Stimulated activated naive CD8-positive, alpha-beta T cell treated with anti-CD3 and anti-CD28 coated beads, Interleukin-15, Interleukin-2, amounts not matched to agents 100 ng/mL and 50 ng/mL, for 24 hours (primary cell): Measurements from ENCODE around the gene DHRSX.
"Not testable (repeated sequence)": the region's sequence is repeated elsewhere in the genome, so short reads cannot be mapped to it uniquely, and the experiment has no call there.

Experiments used
- H3K27ac Mint-ChIP-seq: one replicate; pipeline ENCODE4 v1.8.0; 2021; ENCODE audit warnings: mild to moderate bottlenecking, mixed read lengths
- H3K27me3 Mint-ChIP-seq: one replicate; pipeline ENCODE4 v1.8.0; 2021; ENCODE audit warnings: mixed read lengths
- H3K36me3 Mint-ChIP-seq: one replicate; pipeline ENCODE4 v1.8.0; 2021; ENCODE audit warnings: low read depth, mixed read lengths
- H3K4me1 Mint-ChIP-seq: one replicate; pipeline ENCODE4 v1.8.0; 2021; ENCODE audit warnings: low read depth, mixed read lengths
- H3K4me3 Mint-ChIP-seq: one replicate; pipeline ENCODE4 v1.8.0; 2021; ENCODE audit warnings: mild to moderate bottlenecking, mixed read lengths
- H3K9me3 Mint-ChIP-seq: one replicate; pipeline ENCODE4 v1.8.0; 2021; ENCODE audit warnings: mixed read lengths

The DHRSX gene

GRCh38 chrX:2463481-2463880 lies 37.3 kb downstream of the DHRSX start:
- not testable (repeated sequence) for H3K27ac Mint-ChIP-seq, H3K9me3 Mint-ChIP-seq, H3K36me3 Mint-ChIP-seq, H3K4me1 Mint-ChIP-seq, H3K27me3 Mint-ChIP-seq, H3K4me3 Mint-ChIP-seq

DNA sequence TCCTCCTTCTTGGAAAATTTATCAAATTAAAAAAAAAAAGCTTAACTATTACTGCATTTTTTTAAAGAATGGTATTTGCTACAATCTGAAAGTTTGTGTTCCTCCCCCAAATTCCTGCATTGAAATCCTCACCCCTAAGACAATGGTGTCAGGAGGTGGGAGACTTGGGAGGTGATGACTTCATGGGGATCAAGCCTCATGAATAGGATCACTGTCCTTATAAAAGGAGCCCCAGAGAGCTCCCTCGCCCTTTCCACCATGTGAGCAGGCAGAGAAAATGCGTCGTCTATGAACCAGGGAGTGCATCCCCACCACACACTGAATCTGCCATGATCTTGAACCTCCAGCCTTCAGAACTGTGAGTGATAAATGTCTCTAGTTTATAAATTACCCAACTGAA lies 38.0 kb downstream of the DHRSX start:
- H3K4me3 Mint-ChIP-seq = no peak overlapping the region
- peaks cover 4% of the 10 kb centered on the region for H3K9me3 Mint-ChIP-seq
- no peaks in the 10 kb centered on the region for H3K4me1 Mint-ChIP-seq
- H3K27me3 Mint-ChIP-seq = no peaks in the 10 kb centered on the region
- H3K36me3 Mint-ChIP-seq = peaks cover 6% of the 10 kb centered on the region
- no peak overlapping the region for H3K27ac Mint-ChIP-seq

GRCh38 chrX:2462074-2462473 lies 38.7 kb downstream of the DHRSX start:
- no peak overlapping the region for H3K27ac Mint-ChIP-seq
- H3K4me1 Mint-ChIP-seq = no peaks in the 10 kb centered on the region
- H3K27me3 Mint-ChIP-seq = no peaks in the 10 kb centered on the region
- H3K4me3 Mint-ChIP-seq = no peak overlapping the region
- H3K9me3 Mint-ChIP-seq = peaks cover 4% of the 10 kb centered on the region
- H3K36me3 Mint-ChIP-seq = peaks cover 6% of the 10 kb centered on the region

DNA sequence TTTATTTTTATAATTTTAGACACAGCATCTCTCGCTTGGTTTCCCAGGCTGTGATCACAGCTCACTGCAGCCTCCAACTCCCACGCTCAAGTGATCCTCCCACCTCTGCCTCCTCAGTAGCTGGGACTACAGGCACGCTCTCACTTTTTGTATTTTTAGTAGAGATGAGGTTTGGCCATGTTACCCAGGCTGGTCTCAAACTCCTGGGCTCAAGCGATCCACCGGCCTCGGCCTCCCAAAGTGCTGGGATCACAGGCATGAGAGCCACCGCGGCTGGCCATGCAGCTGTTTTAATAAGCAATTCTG lies 39.1 kb downstream of the DHRSX start:
- Mint-ChIP-seq H3K4me3 (no peak overlapping the region), H3K9me3 (peaks cover 4% of the 10 kb centered on the region), H3K4me1 (no peaks in the 10 kb centered on the region), H3K27me3 (no peaks in the 10 kb centered on the region), H3K27ac (no peak overlapping the region), H3K36me3 (peaks cover 6% of the 10 kb centered on the region)

DNA sequence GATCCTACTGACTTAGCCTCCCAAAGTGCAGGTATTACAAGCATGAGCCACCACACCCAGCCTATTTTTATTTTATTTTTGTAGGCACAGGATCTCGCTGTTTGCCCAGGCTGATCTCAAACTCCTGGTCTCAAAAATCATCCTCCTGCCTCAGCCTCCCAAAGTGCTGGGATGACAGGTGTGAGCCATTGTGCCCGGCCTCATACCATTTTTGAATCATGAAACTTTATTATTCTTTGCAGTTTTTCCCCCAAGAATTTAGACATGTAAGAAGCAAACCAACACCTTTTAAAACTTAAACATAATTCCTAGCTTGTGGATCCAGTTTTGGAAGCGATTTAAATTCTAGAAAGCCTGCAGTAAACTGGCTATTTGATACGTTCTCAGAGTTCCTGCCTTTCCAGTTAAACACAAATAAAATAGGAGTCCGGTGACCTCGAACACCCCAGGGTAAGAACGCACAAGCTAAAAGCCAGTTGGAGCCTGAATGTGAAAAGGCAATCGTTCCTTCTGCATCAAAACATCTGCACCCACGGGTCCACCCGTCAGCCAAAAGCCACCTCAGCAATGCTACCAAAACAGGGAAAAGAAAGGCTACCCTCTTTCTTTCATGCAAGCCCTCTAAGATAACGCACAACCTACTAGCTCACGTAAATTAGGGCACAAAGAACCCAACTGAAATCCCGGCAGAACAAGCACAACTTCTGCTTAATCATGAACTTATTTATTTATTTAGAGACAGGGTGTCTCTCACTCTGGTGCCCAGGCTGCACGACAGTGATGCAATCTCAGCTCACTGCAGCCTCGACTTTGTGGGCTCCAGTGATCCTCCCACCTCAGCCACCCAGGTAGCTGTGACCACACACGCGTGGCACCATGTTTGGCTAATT lies 39.7 kb downstream of the DHRSX start:
- not testable (repeated sequence) for H3K4me3 Mint-ChIP-seq, H3K4me1 Mint-ChIP-seq, H3K27me3 Mint-ChIP-seq, H3K27ac Mint-ChIP-seq, H3K9me3 Mint-ChIP-seq, H3K36me3 Mint-ChIP-seq

GRCh38 chrX:2460048-2460447 lies 40.7 kb downstream of the DHRSX start:
- H3K36me3 Mint-ChIP-seq, H3K9me3 Mint-ChIP-seq, H3K27me3 Mint-ChIP-seq, H3K4me1 Mint-ChIP-seq, H3K27ac Mint-ChIP-seq, H3K4me3 Mint-ChIP-seq: not testable (repeated sequence)

GRCh38 chrX:2458309-2458708 lies 42.5 kb downstream of the DHRSX start:
- H3K4me1 Mint-ChIP-seq = no peaks in the 10 kb centered on the region
- peaks cover 6% of the 10 kb centered on the region for H3K36me3 Mint-ChIP-seq

GRCh38 chrX:2457289-2458133 lies 43.3 kb downstream of the DHRSX start:
- Mint-ChIP-seq H3K27ac (no peak overlapping the region), H3K36me3 (peaks cover 13% of the 10 kb centered on the region), H3K4me3 (no peak overlapping the region), H3K9me3 (peaks cover 8% of the 10 kb centered on the region), H3K4me1 (no peaks in the 10 kb centered on the region), H3K27me3 (no peaks in the 10 kb centered on the region)

More at GRCh38 chrX:2458309-2458708, 42.5 kb downstream of the DHRSX start:
- H3K27me3 Mint-ChIP-seq = no peaks in the 10 kb centered on the region
- H3K4me3 Mint-ChIP-seq = no peak overlapping the region
- no peak overlapping the region for H3K27ac Mint-ChIP-seq
- peaks cover 4% of the 10 kb centered on the region for H3K9me3 Mint-ChIP-seq

- not testable (repeated sequence) for H3K27ac Mint-ChIP-seq, H3K4me1 Mint-ChIP-seq, H3K9me3 Mint-ChIP-seq, H3K4me3 Mint-ChIP-seq, H3K27me3 Mint-ChIP-seq
- H3K36me3 Mint-ChIP-seq = peaks cover 18% of the 10 kb centered on the region
Measured at GRCh38 chrX:2456091-2456490, 44.7 kb downstream of the DHRSX start.

- not testable (repeated sequence) for H3K4me1 Mint-ChIP-seq, H3K9me3 Mint-ChIP-seq, H3K27me3 Mint-ChIP-seq, H3K4me3 Mint-ChIP-seq, H3K27ac Mint-ChIP-seq
- H3K36me3 Mint-ChIP-seq = peaks cover 18% of the 10 kb centered on the region
Measured at GRCh38 chrX:2454620-2455019, 46.2 kb downstream of the DHRSX start.

DNA sequence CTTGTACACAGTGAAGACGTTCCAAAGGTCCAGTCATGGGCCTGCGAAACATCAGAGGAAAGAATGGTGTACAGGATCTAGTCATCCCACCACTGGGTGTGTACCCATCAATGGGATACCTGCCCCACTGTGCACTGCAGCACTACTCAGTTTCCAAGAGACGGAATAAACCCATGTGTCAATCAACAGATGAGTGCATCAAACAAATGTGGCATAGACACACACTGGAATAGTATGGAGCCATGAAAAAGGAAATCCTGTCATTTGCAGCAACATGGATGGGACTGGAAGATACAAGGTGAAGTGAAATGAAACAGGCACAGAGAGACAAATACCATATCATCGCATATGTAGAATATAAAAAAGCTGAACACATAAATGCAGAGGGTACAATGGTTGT lies 48.0 kb downstream of the DHRSX start:
- peaks cover 8% of the 10 kb centered on the region for H3K4me1 Mint-ChIP-seq
- H3K36me3 Mint-ChIP-seq = peaks cover 11% of the 10 kb centered on the region
- H3K4me3 Mint-ChIP-seq = no peak overlapping the region
- H3K9me3 Mint-ChIP-seq = peaks cover 4% of the 10 kb centered on the region
- no peaks in the 10 kb centered on the region for H3K27me3 Mint-ChIP-seq
- H3K27ac Mint-ChIP-seq = no peak overlapping the region

DNA sequence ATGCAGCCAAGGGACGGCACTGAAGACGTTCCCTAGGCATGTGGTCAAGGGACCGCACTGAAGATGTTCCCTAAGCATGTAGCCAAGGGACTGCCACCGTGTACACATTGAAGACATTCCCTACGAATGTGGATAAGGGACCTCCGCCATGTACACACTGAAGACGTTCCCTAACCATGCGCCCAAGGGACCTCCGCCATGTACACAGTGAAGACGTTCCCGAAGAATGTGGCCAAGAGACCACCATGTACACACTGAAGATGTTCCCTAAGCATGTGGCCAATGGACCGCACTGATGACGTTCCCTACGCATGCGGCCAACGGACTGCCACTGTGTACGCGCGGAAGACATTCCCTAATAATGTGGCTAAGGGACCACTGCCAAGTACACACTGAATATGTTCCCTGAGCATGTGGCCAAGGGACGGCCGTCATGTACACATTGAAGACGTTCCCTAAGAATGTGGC lies 48.4 kb downstream of the DHRSX start:
- H3K36me3 Mint-ChIP-seq = peaks cover 12% of the 10 kb centered on the region
- peaks cover 4% of the 10 kb centered on the region for H3K9me3 Mint-ChIP-seq
- H3K27me3 Mint-ChIP-seq = no peaks in the 10 kb centered on the region
- H3K4me3 Mint-ChIP-seq = no peak overlapping the region
- H3K4me1 Mint-ChIP-seq = peaks cover 8% of the 10 kb centered on the region
- H3K27ac Mint-ChIP-seq = no peak overlapping the region

- Mint-ChIP-seq H3K36me3 (peaks cover 19% of the 10 kb centered on the region), H3K4me3 (no peak overlapping the region), H3K9me3 (peaks cover 4% of the 10 kb centered on the region), H3K4me1 (peaks cover 8% of the 10 kb centered on the region), H3K27me3 (no peaks in the 10 kb centered on the region), H3K27ac (no peak overlapping the region)
Measured at GRCh38 chrX:2451501-2452316, 49.1 kb downstream of the DHRSX start.

GRCh38 chrX:2450681-2451080 lies 50.1 kb downstream of the DHRSX start:
- Mint-ChIP-seq H3K27me3 (no peaks in the 10 kb centered on the region), H3K4me1 (peaks cover 8% of the 10 kb centered on the region), H3K36me3 (peaks cover 20% of the 10 kb centered on the region), H3K27ac (no peak overlapping the region), H3K4me3 (no peak overlapping the region), H3K9me3 (peaks cover 4% of the 10 kb centered on the region)
